K562 (cell line): ENCODE data around the gene FAM20B. TPM values are rescaled to one million over a fixed set of nuclear protein-coding genes. Genes with fewer than 3 reads are reported as not detected.
A peak's percentile ranks its signal among the peaks of the same experiment; 100 is the strongest.

Experiments
- ATAC-seq: fragments of 200-7000 bp; cut with Tn5 transposase; 3 replicates; pipeline ENCODE4 v1.9.1; 2020; ENCODE audit warnings: moderate library complexity
- BruUV-seq: library from RNA; stranded (reverse); fragments of 400-500 nt; replicated peaks from 2 replicates; lab custom pipeline; 2021; lab: Mats Ljungman, UMichigan
- CTCF ChIA-PET: fragments of 300-600 bp; formaldehyde crosslinking; extraction: SDS; loops from one replicate; lab custom pipeline; 2021; ENCODE audit warnings: low intra/inter-chr PET ratio; lab: Yijun Ruan, JAX
- POLR2A ChIA-PET: fragments of 300-600, 350-650 bp; sonication (Branson Sonifier 250); formaldehyde crosslinking; extraction: SDS; loops from one replicate; lab custom pipeline; 2021; ENCODE audit warnings: antibody characterized with exemption, inconsistent platforms; lab: Yijun Ruan, JAX
- DNase-seq, 4 experiments: peaks; one replicate each; pipeline versions ENCODE4 v3.0.0 to v3.0.0-alpha.2; 2011 to 2018; ENCODE audit warnings: low spot score in 3 of 4, mixed read lengths in 3 of 4; ENCODE audit errors: extremely low read depth in 1 of 4
- FAIRE-seq: peaks from 2 replicates; lab custom pipeline; 2011; peaks lifted over from hg19 to GRCh38; lab: Jason Lieb, UNC
- H2AFZ ChIP-seq: 2 replicates; pipeline ENCODE4 v1.6.0; 2011; ENCODE audit warnings: low read depth, low read length, control low read depth, inconsistent platforms
- H3K27ac ChIP-seq: fragments of 200-600 bp; 3 replicates; pipeline ENCODE4 v1.8.0; 2011; ENCODE audit warnings: low read depth, mild to moderate bottlenecking, control low read depth, inconsistent platforms, low read length, moderate library complexity, mixed read lengths; ENCODE audit errors: extremely low read depth
- H3K27me3 ChIP-seq, 2 experiments: fragments of 300-600 bp in 1 of 2; 2 replicates in 1 of 2; 3 replicates in 1 of 2; pipeline versions ENCODE4 v1.6.0 to v1.8.0; 2011; ENCODE audit warnings: inconsistent platforms in 2 of 2, low read length in 2 of 2, mild to moderate bottlenecking in 1 of 2, mixed read lengths in 1 of 2, moderate library complexity in 1 of 2; ENCODE audit not compliant: control insufficient read depth in 2 of 2, insufficient read depth in 2 of 2
- H3K36me3 ChIP-seq: fragments of 300-600 bp; 3 replicates; pipeline ENCODE4 v1.8.0; 2011; ENCODE audit warnings: mild to moderate bottlenecking, low read length, inconsistent platforms; ENCODE audit not compliant: control insufficient read depth, insufficient read depth
- H3K4me1 ChIP-seq, 2 experiments: fragments of 200-600 bp in 1 of 2; replicated peaks in 1 of 2; 2 replicates in 1 of 2; 3 replicates in 1 of 2; pipeline versions ENCODE4 v1.5.1 to v1.8.0; 2011; ENCODE audit warnings: inconsistent platforms in 2 of 2, low read length in 2 of 2, mild to moderate bottlenecking in 1 of 2, mixed read lengths in 1 of 2, moderate library complexity in 1 of 2; ENCODE audit not compliant: control insufficient read depth in 2 of 2, insufficient read depth in 2 of 2
- H3K4me2 ChIP-seq: 2 replicates; pipeline ENCODE4 v1.6.1; 2011; ENCODE audit warnings: low read length, control low read depth, inconsistent platforms, mixed read lengths; ENCODE audit not compliant: insufficient read depth
- H3K4me3 ChIP-seq: fragments of 200-600 bp; sonication (generic), shearing (Covaris generic); 2 replicates; pipeline ENCODE4 v1.5.1; 2016; ENCODE audit warnings: control low read depth, inconsistent platforms
- H3K79me2 ChIP-seq: fragments of 200-600 bp; 3 replicates; pipeline ENCODE4 v1.8.0; 2011; ENCODE audit warnings: low read length, inconsistent platforms; ENCODE audit not compliant: control insufficient read depth, insufficient read depth
- H3K9ac ChIP-seq, 2 experiments: 2 replicates each; pipeline versions ENCODE4 v1.6.0 to v1.6.1; 2011; ENCODE audit warnings: low read depth in 2 of 2, low read length in 2 of 2, control low read depth in 1 of 2, inconsistent platforms in 1 of 2, mild to moderate bottlenecking in 1 of 2, mixed read lengths in 1 of 2; ENCODE audit not compliant: insufficient read depth in 1 of 2
- H3K9me1 ChIP-seq: one replicate; pipeline ENCODE4 v1.6.0; 2011; ENCODE audit warnings: inconsistent platforms, mild to moderate bottlenecking, low read length, moderate library complexity; ENCODE audit not compliant: control insufficient read depth, insufficient read depth
- H3K9me3 ChIP-seq: replicated peaks from 2 replicates; pipeline ENCODE4 v1.5.1; 2011; ENCODE audit warnings: low read depth, low read length, inconsistent platforms; ENCODE audit not compliant: control insufficient read depth, insufficient read depth
- H4K20me1 ChIP-seq: replicated peaks from 2 replicates; pipeline ENCODE4 v1.6.1; 2011; ENCODE audit warnings: low read length, inconsistent platforms, mixed read lengths; ENCODE audit not compliant: control insufficient read depth, insufficient read depth
- PTBP1 ChIP-seq: fragments of 200-400 bp; formaldehyde crosslinking; IDR thresholded peaks from 2 replicates; pipeline ENCODE4 v1.6.1; 2017; ENCODE audit warnings: low read depth, low read length
- WGBS: fragments of 100-300 bp; shearing (Covaris generic); methylation state at CpG from one replicate; pipeline ENCODE4 v1.1.6; 2016; ENCODE audit warnings: low coverage, mixed read lengths; ENCODE audit not compliant: insufficient coverage; ENCODE audit errors: missing lambda C conversion rate; 5-methylcytosine and 5-hydroxymethylcytosine counted together
- in situ Hi-C: fragments of 300-500 bp; cut with MboI; formaldehyde crosslinking; loops from 4 replicates; pipeline ENCODE4 v1.15.0; 2018; ENCODE audit warnings: inconsistent platforms, mixed read lengths
- intact Hi-C: fragments of 100-400 bp; cut with micrococcal nuclease; formaldehyde crosslinking; loops from 2 replicates; pipeline ENCODE4 v1.14.2; 2022
- polyA plus RNA-seq, 8 experiments: library from polyadenylated mRNA; depleted of rRNA in 4 of 8; stranded (reverse) in 5 of 8; unstranded in 3 of 8; fragments of >200 nt; fragmentation: Nextera tagmentation in 2 of 8; fragmentation: Illumina TruSeq in 1 of 8; extraction: Ambion mirVana in 2 of 8; extraction: Trizol in 1 of 8; gene quantifications; 2 replicates each; pipeline versions ENCODE4 v1.2.1 to v1.2.3, GENCODE V29; 2011 to 2014; ENCODE audit warnings: inconsistent platforms in 1 of 8, missing spikeins in 1 of 8
- total RNA-seq, 7 experiments: library from RNA; depleted of rRNA in 6 of 7; stranded (reverse); fragments of >200 nt in 6 of 7; fragmentation: Illumina TruSeq in 2 of 7; extraction: Trizol in 2 of 7; gene quantifications; 2 replicates each; pipeline versions ENCODE4 v1.2.1 to v1.2.3, GENCODE V29; 2011 to 2021; ENCODE audit warnings: low replicate concordance in 1 of 7
- TF ChIP-seq, protein P1 (sequence below), 2 experiments: IDR thresholded peaks; 2 replicates each; pipeline ENCODE4 v1.6.1; 2011; ENCODE audit warnings: borderline replicate concordance in 1 of 2, control low read depth in 1 of 2, low read depth in 1 of 2, low read length in 1 of 2, mild to moderate bottlenecking in 1 of 2, mixed read lengths in 1 of 2, moderate library complexity in 1 of 2; ENCODE audit not compliant: insufficient read depth in 1 of 2, insufficient read length in 1 of 2, poor library complexity in 1 of 2, severe bottlenecking in 1 of 2; ENCODE audit errors: extremely low read depth in 1 of 2
- TF ChIP-seq, protein P2 (sequence below): fragments of 250-450 bp; sonication (Bioruptor Pico); IDR thresholded peaks from 2 replicates; pipeline ENCODE4 v1.5.1; 2021; ENCODE audit warnings: mild to moderate bottlenecking

The FAM20B gene
- total and polyA plus RNA-seq, 9 of the 15 experiments (the other 6 are each of a cell fraction or from before 2014, with no cell fraction given) = 7.2 to 67.5 (median 42.9) TPM

GRCh38 chr1:179090923-179091322, 65.2 kb downstream of the FAM20B start:
- BruUV-seq = no TSS peak
- WGBS = 91% methylated on average over 4 of the region's 4 CpGs
- Histone ChIP-seq H4K20me1 (no peaks in the 10 kb centered on the region), H3K4me1 (peaks cover 0 to 11% of the 10 kb centered on the region in 2 experiments; a peak in 2 of 5 replicates), H3K36me3 (peaks cover 94% of the 10 kb centered on the region), H3K27me3 (no peaks in the 10 kb centered on the region), H3K9me3 (no peaks in the 10 kb centered on the region), H3K79me2 (peaks cover 2% of the 10 kb centered on the region; the same call in 1 of the 3 replicates), H3K27ac (no peak overlapping the region), H3K9ac (0 out of 4 replicates have a peak overlapping the region, but pooled peaks of 1 of the 2 experiments have one; percentile 18), H3K4me2 (no peak overlapping the region), H2AFZ (no peak overlapping the region), H3K9me1 (no peaks in the 10 kb centered on the region), H3K4me3 (no peak overlapping the region)
- ATAC-seq = no peak
- CTCF ChIA-PET = no interaction called here
- no peak for FAIRE-seq
- DNase-seq = no peak
- TF ChIP-seq PTBP1 = no peak
- TF ChIP-seq, protein P1, sequence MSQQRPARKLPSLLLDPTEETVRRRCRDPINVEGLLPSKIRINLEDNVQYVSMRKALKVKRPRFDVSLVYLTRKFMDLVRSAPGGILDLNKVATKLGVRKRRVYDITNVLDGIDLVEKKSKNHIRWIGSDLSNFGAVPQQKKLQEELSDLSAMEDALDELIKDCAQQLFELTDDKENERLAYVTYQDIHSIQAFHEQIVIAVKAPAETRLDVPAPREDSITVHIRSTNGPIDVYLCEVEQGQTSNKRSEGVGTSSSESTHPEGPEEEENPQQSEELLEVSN (IDR thresholded peaks at IDR 0.05; ENCODE audit: borderline replicate concordance in 1 of 2, extremely low read depth in 1 of 2, insufficient read depth in 1 of 2, insufficient read length in 1 of 2, low read depth in 1 of 2, low read length in 1 of 2, poor library complexity in 1 of 2, severe bottlenecking in 1 of 2) = no peak
- TF ChIP-seq, protein P2, sequence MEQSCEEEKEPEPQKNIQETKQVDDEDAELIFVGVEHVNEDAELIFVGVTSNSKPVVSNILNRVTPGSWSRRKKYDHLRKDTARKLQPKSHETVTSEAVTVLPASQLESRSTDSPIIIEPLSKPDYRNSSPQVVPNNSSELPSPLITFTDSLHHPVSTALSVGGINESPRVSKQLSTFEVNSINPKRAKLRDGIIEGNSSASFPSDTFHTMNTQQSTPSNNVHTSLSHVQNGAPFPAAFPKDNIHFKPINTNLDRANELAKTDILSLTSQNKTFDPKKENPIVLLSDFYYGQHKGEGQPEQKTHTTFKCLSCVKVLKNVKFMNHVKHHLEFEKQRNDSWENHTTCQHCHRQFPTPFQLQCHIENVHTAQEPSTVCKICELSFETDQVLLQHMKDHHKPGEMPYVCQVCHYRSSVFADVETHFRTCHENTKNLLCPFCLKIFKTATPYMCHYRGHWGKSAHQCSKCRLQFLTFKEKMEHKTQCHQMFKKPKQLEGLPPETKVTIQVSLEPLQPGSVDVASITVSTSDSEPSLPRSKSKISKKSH (CRISPR knock-in tag) = no peak
- intact Hi-C loops (no loop called here), in situ Hi-C loops (no loop called here)
- POLR2A ChIA-PET = interaction anchor here (1.2 to 1.4 kb wide), 2 partner anchors 15 to 17 kb away, joined by 3 read pairs; no protein-coding TSS in a partner anchor
